Frontal cortex (tissue), 4 donors: ENCODE results near the gene DUSP21. TPM values are rescaled to one million over a fixed set of nuclear protein-coding genes. Genes with fewer than 3 reads are reported as not detected.
A peak's percentile ranks its signal among the peaks of the same experiment; 100 is the strongest.
"Not testable (repeated sequence)": the region's sequence is repeated elsewhere in the genome, so short reads cannot be mapped to it uniquely, and the experiment has no call there.

Source experiments
- DNase-seq, 2 donors: peaks; one replicate each; pipeline ENCODE4 v3.0.0; 2012; ENCODE audit warnings: low spot score in 2 of 2
- FAIRE-seq: peaks from 2 replicates; lab custom pipeline; 2012; peaks lifted over from hg19 to GRCh38; lab: Jason Lieb, UNC
- total RNA-seq: library from RNA; depleted of rRNA; stranded (reverse); fragments of >200 nt; gene quantifications from one replicate; pipeline ENCODE4 v1.2.3, GENCODE V29; 2014
- donor health status: control.
- donor health status: control.
- donor health status: control.

The DUSP21 gene
- not detected for total RNA-seq

DNA sequence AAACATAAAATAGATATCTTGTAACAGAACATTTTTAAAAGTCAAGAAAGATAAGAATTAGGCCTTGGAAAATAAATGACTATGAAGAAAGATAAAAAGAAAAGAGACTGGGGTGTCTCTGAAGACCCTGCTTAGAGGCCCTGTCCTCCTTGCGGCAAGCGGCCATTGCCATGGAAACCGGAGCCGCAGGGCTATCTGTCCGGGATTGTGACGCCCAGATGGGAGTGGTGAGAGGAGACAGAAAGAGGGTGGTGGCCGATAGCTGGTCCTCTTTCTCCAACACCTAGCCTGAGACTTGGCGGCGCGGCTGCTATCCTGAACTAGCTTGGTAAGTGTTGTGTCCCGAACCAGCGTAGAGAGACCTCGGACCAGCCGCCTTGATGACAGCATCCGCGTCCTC lies at the start of gene DUSP21:
TSS of gene DUSP21 (plus strand) at position 269 of the 400 bp plus-strand sequence. CDS start at position 381, 112 bp downstream.
- DNase-seq (no peak), FAIRE-seq (no peak)

DNA sequence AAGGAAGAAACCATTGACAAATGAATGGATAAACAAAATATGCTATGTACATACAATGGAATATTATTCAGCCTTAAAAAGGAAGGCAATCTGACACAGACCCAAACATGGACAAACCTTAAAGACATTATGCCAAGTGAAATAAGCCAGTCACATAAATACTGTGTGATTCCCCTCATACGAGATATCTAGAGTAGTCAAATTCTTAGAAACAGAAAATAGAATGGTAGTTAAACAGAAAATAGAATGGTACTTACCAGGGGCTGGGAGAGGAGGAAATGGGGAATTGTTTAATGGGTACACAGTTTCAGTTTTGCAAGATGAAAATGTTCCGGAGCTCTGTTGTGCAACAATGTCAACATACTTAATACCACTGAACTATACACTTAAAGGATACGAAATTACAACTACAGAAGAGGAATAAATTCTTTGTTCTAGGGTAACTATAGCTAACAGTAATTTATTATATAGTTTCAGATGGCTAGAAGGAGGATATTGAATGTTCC lies 47.8 kb upstream of the DUSP21 start:
- DNase-seq (no peak), FAIRE-seq (no peak)

DNA sequence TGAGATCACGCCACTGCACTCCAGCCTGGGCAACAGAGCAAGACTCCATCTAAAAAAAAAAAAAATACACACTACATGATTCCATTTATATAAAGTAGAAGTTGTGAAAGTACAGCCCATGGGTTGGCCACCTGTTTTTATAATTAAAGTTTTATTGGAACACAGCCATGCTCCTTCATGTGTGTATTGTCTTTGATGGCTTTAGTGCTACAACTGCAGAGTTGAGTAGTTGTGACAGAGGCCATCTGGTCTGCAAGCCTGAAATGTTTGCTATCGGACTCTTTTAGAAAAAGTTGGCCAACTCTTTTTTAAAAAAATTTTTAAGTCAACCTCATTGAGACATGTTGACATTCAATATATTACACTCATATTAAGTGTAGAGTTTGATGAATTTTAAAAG lies 41.2 kb upstream of the DUSP21 start:
- DNase-seq, result no peak

DNA sequence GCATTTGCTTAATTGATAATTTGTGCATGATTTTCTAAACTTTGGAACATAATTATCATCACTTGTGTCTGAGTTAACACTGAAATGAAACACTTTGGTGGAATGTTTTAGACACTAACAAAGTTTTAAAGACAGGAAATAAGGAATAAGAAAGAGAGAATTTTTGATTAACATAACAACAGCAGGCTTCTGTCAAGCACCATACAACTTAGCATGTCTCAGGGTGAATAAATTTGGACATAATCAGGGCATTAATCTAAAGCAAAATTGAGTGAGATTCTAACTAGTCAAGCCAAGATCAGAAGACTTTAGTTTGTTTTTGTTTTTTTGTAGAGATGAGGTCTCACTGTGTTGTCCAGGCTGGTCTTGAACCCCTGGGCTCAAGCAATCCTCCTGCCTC lies 28.1 kb upstream of the DUSP21 start:
- FAIRE-seq (no peak), DNase-seq (no peak)

More for the DNA sequence above, 41.2 kb upstream of the DUSP21 start:
- no peak for FAIRE-seq

DNA sequence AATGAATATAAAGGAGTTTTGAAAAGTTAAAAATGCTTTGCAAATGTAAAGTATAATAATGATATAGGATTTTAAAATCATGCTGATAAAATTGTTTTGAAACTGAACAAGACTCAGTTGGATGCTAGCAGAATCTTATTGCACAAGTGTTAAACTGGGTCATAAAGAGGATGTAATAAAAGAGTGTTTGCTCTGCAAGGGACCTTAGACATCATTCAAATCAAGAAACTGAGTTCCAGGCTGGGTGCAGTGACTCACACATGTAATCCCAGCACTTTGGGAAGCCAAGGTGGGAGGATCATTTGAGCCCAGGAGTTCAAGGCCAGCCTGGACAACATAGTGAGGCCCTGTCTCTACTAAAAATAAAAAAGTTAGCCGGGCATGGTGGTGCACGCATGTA lies 27.5 kb upstream of the DUSP21 start:
- FAIRE-seq (no peak), DNase-seq (no peak)

DNA sequence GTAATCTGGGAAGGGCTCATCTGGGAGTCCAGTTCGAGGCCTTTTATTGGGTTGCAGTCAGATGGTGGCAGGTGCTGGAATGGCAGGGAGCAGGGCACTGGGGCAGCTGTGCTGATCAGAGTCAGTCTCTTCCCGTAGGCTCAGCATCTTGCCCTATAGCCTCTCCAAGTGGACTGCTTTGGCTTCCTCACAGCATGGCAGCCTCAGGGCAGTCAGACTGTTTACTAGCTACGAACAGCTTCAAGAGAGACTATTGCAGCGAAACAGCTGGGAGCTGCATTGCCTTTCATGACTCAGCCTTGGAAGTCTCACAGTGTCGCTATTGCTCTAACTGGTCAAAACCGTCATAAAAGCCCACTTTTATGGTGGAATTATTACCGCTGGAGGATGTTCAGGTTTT lies 26.8 kb upstream of the DUSP21 start:
- DNase-seq, result no peak
- no peak for FAIRE-seq

DNA sequence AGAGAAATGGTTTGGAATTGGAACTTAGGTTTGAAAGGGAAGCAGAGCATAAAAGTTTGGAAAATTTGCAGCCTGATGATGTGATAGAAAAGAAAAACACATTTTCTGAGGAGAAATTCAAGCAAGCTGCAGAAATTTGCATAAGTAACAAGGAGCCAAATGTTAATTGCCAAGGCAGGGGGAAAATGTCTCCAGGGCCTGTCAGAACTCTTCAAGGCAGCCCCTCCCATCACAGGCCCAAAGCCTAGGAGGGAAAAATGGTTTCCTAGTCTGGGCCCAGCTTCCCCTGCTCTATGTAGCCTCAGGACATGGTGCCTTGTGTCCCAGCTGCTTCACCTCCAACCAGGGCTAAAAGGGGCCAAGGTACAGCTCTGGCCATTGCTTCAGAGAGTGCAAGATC lies 21.2 kb upstream of the DUSP21 start:
- no peak for FAIRE-seq
- no peak for DNase-seq

DNA sequence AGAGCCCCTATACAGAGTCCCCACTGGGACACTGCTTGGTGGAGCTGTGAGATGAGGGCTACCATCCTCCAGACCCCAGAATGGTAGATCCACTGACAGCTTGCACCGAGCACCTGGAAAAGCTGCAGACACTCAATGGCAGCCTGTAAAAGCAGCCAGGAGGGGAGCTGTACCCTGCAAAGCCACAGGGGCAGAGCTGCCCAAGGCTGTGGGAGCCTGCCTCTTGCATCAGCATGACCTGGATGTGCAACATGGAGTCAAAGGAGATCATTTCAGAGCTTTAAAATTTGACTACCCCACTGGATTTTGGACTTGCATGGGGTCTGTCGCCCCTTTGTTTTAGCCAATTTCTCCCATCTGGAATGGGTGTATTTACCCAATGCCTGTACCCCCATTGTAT lies 20.6 kb upstream of the DUSP21 start:
- DNase-seq, FAIRE-seq: not testable (repeated sequence)

DNA sequence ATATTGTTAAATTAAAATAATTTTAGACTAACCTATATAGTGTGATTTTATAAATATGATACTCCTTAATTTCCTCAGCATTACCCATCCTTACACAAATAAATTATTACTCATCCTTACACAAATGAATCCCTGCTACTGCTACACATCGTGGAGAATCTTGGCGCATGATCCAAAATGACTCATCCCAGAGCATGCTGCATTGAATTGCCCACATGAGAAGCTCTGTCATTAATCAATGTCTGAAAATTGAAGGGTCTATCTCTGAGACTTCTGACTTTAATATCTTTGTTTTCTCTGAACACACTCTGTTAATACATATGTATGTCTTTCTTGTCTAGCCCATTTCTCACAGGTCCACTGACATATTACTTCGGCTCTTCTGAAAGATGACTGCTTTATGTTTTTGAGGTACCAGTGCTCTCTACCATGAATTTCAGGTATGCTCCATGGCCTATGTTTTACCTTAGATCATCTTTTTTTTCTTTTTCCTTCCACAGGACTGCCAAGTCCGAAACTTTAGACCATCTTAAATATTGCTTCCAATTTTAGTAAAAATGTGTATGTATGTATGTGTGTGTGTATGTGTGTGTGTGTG lies 15.7 kb upstream of the DUSP21 start:
- DNase-seq, result no peak
- FAIRE-seq, result no peak

DNA sequence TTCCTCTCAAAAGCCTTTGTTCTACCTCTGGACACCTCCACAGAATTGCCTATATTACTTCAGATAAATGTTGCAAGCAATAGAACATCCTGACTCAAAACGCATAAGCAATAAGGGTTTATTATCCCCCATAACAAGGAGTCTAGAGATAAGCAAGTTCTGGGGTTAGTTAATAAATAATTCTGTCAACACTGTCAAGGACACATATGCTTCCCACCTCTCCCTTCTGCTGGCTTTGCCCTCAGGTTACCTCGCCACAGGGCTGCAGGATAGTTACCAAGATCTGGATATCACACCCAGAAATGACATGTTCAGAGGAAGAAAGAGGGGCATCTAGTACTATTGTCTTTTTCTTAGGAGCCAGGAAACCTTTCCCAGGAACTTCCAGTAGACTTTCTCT lies 14.0 kb upstream of the DUSP21 start:
- FAIRE-seq, result no peak

DNA sequence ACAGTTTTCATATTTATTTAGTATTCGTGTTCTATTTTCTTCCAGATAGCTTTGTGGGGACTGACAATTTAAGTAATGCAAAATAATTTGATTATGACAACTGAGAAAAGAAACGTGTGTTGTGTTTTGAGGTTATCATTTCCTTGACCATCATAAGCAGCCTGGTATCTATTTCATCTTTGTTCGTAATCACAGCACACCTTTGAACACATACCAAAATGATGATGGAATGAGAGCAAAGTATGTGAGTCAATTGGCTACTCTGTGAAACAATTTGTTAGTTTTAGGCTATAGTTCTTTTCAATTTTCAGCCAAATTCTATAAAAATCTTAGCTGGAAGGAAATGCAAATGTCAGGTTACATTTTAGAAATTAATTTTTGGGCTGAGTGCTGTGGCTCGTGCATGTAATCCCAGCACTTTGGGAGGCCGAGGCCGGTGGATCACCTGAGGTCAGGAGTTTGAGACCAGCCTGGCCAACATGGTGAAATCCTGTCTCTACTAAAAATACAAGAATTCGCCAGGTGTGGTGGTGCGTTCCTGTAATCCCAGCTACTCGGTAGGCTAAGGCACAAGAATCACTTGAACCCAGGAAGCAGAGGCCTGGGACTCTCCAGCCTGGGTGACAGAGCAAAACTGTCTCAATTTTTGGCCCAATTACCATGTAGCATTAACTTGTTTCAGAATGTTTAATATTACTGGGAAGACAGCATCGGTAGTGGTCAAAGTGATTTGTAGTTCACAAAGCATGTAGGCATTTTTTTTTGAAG lies 1.1 kb upstream of the DUSP21 start:
- DNase-seq, result no peak
- no peak for FAIRE-seq

More for the DNA sequence above, 14.0 kb upstream of the DUSP21 start:
- DNase-seq, result no peak

DNA sequence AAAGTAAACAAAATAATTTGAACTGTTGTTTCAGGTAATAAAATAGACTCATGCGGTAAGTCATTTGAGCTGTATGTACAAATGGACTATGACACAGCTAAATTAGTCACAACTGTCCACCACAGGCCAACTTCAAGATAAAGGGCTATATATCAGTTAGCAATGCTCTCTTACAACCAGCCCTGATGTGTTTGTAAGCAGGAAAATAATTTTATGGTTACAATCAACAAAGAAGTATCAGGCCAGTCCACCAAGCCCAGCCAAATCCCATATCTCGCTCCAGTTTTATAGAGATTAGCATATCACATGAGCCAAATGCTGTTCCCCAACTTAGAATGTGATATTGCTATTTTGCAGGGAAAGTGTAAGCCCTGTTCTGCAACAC lies 511 bp upstream of the DUSP21 start:
- no peak for DNase-seq
- FAIRE-seq, result no peak

DNA sequence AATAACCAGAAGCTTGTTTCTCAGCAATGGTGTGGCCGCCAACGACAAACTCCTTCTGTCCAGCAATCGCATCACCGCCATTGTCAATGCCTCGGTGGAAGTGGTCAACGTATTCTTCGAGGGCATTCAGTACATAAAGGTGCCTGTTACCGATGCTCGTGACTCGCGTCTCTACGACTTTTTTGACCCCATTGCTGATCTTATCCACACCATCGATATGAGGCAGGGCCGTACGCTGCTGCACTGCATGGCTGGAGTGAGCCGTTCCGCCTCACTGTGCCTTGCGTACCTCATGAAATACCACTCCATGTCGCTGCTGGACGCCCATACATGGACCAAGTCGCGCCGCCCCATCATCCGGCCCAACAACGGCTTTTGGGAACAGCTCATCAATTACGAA lies 383 bp downstream of the DUSP21 start:
- DNase-seq (no peak), FAIRE-seq (no peak)

DNA sequence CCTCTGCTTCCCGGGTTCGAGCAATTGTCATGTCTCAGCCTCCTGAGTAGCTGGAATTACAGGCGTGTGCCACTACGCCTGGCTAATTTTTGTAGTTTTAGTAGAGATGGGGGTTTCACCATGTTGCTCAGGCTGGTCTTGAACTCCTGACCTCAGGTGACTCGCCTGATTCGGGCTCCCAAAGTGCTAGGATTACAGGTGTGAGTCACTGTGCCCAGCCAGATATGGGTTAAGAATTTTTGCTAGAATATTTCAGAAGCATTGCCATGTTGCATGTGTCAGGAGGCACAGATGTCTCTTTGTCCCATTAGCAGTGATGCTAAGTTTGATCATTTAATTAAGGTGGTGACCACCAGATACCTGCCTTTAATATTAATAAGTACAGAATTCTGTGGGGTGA lies 7.1 kb downstream of the DUSP21 start:
- FAIRE-seq, DNase-seq: not testable (repeated sequence)

DNA sequence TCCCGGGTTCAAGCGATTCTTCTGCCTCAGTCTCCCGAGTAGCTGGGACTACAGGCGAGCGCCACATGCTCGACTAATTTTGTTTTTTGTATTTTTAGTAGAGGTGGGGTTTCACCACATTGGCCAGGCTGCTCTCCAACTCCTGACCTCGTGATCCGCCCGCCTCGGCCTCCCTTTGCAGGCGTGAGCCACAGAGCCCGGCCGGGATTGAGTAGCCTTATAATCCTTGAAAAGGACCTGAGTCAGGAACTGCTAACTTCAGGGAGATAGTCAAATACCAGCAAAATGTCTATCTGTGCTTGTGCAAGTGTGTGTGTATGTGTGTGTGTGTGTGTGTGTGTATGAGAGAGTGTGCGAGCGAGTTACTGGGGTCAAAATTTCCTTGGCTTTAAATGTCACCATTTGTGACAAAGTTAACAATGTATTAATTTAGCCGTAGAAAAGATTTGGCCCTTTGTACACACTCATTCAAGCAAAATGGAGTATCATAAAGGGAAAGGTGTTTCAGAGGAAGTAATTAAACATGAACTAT lies 27.4 kb downstream of the DUSP21 start:
- FAIRE-seq (no peak), DNase-seq (no peak)

DNA sequence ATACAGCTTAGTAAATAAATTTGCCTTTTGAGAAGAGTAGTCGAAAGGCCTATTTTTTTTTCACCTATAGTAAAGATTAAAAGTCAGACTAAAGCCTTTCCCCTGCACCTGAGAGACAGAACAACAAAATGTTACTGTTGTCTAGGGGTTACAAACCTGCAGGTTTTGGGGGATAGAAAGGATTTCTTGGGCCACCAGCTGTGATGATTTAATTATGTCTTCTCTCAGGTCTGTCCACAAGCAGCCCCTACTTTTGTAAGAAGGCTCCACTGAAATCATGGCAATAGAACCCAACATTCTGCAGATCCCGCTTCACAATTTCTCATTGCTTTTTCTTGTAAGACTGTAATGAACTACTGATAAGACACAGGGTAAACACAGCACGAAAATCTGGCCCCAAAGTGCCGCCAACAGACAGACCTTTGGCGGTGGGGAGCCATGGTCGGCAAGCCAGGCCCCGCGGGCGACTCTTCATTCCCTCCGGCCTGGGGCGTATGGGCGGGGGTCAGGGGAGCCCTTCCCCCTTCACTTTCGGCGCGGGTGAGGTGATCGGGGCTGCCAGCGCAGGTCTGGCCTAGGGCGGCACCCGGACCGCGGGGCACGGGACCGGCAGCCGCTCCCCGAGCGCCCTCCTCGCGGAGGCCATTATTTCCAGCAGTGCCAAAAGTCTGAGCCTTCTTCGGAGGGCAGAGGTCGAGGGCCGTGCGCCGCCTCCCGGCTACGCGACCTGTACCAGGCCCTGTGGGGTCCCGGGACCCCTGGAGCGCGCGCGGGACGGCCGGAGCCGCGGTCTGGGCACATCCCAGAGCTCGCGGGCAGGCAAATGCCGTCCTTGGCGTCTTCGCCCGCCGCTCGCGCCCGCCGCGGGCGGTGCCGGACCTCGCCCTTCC lies 28.4 kb downstream of the DUSP21 start:
- FAIRE-seq, result no peak

DNA sequence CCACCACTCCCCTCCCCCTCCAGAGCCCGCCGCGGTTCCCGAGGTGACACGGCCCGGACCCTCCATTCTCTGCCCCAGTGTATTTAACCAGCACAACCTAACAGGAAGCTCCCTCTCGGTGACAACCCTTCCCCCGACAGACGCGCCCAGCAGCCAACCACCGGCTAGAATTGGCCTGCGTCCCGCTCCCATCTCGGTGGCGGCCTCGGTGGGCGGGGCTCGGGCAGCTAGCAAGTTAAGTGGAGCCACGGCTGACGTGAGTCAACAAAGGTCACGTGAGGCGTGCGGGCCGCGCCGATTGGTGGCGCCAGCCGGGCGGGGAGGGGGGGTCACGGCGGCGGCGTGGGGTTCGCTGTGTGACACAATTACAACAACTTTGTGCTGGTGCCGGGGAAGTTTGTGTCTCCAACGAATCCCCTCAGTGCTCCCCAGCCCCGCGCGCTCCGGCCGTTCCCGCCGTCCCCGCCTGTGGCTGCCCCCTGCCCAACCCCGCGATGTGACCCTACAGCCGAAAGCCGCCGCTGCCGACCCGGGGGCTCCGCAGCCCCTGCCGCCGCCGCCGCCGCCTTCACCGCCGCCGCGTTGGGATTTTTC lies 29.1 kb downstream of the DUSP21 start, which contains the start of gene KDM6A:
TSS of gene KDM6A (plus strand) at position 368 of the 594 bp plus-strand sequence. CDS start 364 bp downstream, outside the sequence.
- peak; percentile 89 to 99 for DNase-seq
- peak; percentile 43 for FAIRE-seq

More for the DNA sequence above, 28.4 kb downstream of the DUSP21 start:
- DNase-seq, result peak in 1 of 2 donors; percentile 21

DNA sequence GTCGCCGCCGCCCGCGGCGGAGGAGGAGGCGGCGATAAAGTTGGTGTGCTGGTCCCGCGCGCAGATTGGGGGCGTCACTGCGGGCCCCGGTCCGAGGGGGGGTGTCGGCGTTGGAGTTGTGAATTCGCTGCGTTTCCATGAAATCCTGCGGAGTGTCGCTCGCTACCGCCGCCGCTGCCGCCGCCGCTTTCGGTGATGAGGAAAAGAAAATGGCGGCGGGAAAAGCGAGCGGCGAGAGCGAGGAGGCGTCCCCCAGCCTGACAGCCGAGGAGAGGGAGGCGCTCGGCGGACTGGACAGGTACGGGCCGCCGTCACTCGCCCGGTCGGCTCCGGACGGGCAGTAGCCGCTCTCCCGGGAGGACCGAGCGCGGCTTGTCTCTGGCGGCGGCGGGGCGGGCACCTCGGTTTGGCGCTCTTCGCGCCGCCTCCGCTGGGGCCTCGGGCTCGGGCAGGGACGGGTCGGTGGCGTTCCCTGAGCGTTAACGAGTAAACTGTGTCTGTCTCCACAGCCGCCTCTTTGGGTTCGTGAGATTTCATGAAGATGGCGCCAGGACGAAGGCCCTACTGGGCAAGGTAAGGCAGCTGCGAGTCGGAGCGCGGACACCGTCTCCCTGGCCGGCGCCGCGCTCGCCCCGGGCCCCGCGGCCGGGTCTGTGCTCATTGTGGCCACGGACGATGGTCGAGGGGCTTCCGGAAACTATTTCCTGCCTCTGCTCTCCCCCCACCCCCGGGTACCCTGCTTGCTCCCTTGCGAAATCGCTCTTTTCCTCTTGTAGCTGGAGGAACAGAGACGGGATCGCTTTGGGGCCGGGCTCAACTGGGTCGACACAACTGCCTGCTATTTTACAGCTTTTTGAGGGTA lies 29.8 kb downstream of the DUSP21 start:
- no peak for FAIRE-seq
- DNase-seq, result peak; percentile 22 to 73
